OCI-LY1 (cell line): ENCODE measurements around the gene FBXW5.

Experiments
- H2AFZ ChIP-seq: fragments of 200-600 bp; sonication (generic), shearing (Covaris generic); 2 replicates; pipeline ENCODE4 v1.6.0; 2014; ENCODE audit warnings: antibody characterized with exemption, mild to moderate bottlenecking, low read length
- H3F3A ChIP-seq: fragments of 200-600 bp; sonication (generic), shearing (Covaris generic); 2 replicates; pipeline ENCODE4 v1.6.0; 2014; ENCODE audit warnings: mild to moderate bottlenecking, antibody characterized with exemption, low read length, moderate library complexity; ENCODE audit not compliant: insufficient read depth
- H3K27ac ChIP-seq: fragments of 200-600 bp; sonication (generic); 2 replicates; pipeline ENCODE4 v1.5.1; 2014; ENCODE audit warnings: low read length, mixed run types, mild to moderate bottlenecking, low read depth; ENCODE audit not compliant: poor library complexity, severe bottlenecking
- H3K27me3 ChIP-seq: fragments of 200-600 bp; sonication (generic); 2 replicates; pipeline ENCODE4 v1.6.0; 2014; ENCODE audit warnings: antibody characterized with exemption, mild to moderate bottlenecking, low read length, moderate library complexity; ENCODE audit not compliant: insufficient read depth
- H3K36me3 ChIP-seq: fragments of 200-600 bp; sonication (generic); 2 replicates; pipeline ENCODE4 v1.6.1; 2014; ENCODE audit warnings: mild to moderate bottlenecking, antibody characterized with exemption, low read length, moderate library complexity, mixed read lengths; ENCODE audit not compliant: insufficient read depth
- H3K4me1 ChIP-seq: fragments of 200-600 bp; sonication (generic); 2 replicates; pipeline ENCODE4 v1.5.1; 2014; ENCODE audit warnings: mild to moderate bottlenecking, low read length, moderate library complexity; ENCODE audit not compliant: insufficient read depth, severe bottlenecking
- H3K4me2 ChIP-seq: fragments of 200-600 bp; sonication (generic), shearing (Covaris generic); 2 replicates; pipeline ENCODE4 v1.6.1; 2014; ENCODE audit warnings: low read length
- H3K4me3 ChIP-seq: fragments of 200-600 bp; sonication (generic); 2 replicates; pipeline ENCODE4 v1.5.1; 2014; ENCODE audit warnings: low read length, low read depth, mild to moderate bottlenecking, mixed read lengths; ENCODE audit not compliant: poor library complexity, severe bottlenecking
- H3K79me2 ChIP-seq: fragments of 200-600 bp; shearing (Covaris generic); 2 replicates; pipeline ENCODE4 v1.6.1; 2016; ENCODE audit warnings: mixed run types, low read length, mixed read lengths; ENCODE audit not compliant: insufficient read depth
- H3K9ac ChIP-seq: fragments of 200-600 bp; sonication (generic), shearing (Covaris generic); 2 replicates; pipeline ENCODE4 v1.6.1; 2014; ENCODE audit warnings: mild to moderate bottlenecking, low read length, mixed read lengths
- H3K9me2 ChIP-seq: fragments of 200-600 bp; sonication (generic), shearing (Covaris generic); 2 replicates; pipeline ENCODE4 v1.6.1; 2014; ENCODE audit warnings: low read depth, mild to moderate bottlenecking, low read length, mixed read lengths
- H3K9me3 ChIP-seq: fragments of 200-600 bp; shearing (Covaris generic); 2 replicates; pipeline ENCODE4 v1.6.1; 2014; ENCODE audit warnings: low read length, mixed read lengths
- H4K20me1 ChIP-seq: fragments of 200-600 bp; sonication (generic), shearing (Covaris generic); 2 replicates; pipeline ENCODE4 v1.6.0; 2016; ENCODE audit warnings: mild to moderate bottlenecking, low read length; ENCODE audit not compliant: insufficient read depth
- CTCF ChIP-seq: fragments of 200-600 bp; sonication (generic), shearing (Covaris generic); IDR thresholded peaks from 2 replicates; pipeline ENCODE4 v1.5.1; 2017; ENCODE audit warnings: mild to moderate bottlenecking, antibody characterized with exemption, low read length, moderate library complexity, mixed read lengths
- EZH2 ChIP-seq: fragments of 200-600 bp; sonication (generic), shearing (Covaris generic); IDR thresholded peaks from 2 replicates; pipeline ENCODE4 v1.8.0; 2017; ENCODE audit warnings: borderline replicate concordance, mixed run types, mild to moderate bottlenecking, antibody characterized with exemption, low read length, moderate library complexity, mixed read lengths

The FBXW5 gene

DNA sequence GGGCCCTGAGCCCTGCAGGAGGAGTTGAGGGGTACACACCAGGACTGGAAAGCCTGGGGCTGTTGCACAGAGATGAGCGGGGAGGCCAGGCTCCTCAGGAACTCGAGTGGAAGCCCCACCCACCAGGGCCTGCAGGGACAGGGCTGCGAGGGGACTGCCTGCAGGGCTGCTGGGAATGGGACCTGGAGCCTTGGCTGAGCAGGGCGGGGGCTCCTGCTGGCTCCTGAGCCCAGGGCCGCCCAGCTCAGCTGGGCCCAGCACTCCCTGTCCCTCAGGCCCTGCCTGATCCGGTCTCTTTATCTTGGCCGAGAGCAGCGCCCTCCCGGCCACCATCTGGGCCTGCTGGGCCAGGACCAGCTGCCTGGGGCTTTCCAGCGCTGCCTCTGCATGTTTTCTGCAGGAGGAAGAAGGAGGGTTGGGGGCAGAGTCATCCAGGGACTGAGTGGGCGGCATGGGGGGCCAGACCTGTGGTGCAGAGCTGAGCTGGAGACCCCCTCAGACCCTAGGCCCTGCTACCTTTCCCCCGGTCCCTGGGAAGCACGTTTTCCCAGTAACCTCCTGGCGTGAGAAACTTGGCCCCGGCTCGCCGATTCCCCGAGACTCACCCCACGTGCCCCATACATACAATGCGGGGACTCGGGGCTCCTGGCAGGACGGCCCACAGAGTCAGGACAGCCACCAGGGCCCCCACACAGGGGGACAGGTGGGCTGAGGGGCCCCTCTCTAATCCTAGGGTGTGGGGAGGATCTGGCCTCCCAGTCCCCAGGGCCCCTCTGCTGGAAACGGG, 16.9 kb upstream of the FBXW5 start:
- H3F3A ChIP-seq: no peaks in the 10 kb centered on the region
- no peaks in the 10 kb centered on the region for H3K36me3 ChIP-seq
- H3K4me3 ChIP-seq: no peak overlapping the region
- H3K27me3 ChIP-seq: peaks cover 28% of the 10 kb centered on the region; the same call in 1 of the 2 replicates
- no peak overlapping the region for H3K4me2 ChIP-seq
- H2AFZ ChIP-seq: no peak overlapping the region
- TF ChIP-seq EZH2 (no peak), CTCF (no peak)
- H3K9me2 ChIP-seq: no peaks in the 10 kb centered on the region
- no peaks in the 10 kb centered on the region for H3K9me3 ChIP-seq
- no peaks in the 10 kb centered on the region for H4K20me1 ChIP-seq
- H3K27ac ChIP-seq: no peak overlapping the region
- no peak overlapping the region for H3K9ac ChIP-seq
- H3K4me1 ChIP-seq: peaks cover 5% of the 10 kb centered on the region
- no peaks in the 10 kb centered on the region for H3K79me2 ChIP-seq

DNA sequence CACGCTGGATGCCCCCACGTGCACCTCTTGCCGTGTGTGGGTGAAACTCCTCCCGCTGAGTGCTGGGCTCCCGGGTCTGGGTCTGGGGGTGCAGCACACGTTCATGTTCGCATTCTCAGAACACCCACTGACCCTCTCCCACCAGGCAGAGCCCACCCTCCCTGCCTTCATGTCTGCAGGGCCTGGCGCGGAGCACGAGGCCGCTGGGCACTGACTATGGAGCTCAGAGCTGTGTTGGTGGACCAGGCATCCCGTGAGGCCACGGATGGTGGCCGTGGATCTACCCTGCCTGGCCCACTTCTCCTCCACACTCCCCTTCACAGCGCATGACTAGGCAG, 16.4 kb upstream of the FBXW5 start:
- H3K4me3 ChIP-seq: no peak overlapping the region

DNA sequence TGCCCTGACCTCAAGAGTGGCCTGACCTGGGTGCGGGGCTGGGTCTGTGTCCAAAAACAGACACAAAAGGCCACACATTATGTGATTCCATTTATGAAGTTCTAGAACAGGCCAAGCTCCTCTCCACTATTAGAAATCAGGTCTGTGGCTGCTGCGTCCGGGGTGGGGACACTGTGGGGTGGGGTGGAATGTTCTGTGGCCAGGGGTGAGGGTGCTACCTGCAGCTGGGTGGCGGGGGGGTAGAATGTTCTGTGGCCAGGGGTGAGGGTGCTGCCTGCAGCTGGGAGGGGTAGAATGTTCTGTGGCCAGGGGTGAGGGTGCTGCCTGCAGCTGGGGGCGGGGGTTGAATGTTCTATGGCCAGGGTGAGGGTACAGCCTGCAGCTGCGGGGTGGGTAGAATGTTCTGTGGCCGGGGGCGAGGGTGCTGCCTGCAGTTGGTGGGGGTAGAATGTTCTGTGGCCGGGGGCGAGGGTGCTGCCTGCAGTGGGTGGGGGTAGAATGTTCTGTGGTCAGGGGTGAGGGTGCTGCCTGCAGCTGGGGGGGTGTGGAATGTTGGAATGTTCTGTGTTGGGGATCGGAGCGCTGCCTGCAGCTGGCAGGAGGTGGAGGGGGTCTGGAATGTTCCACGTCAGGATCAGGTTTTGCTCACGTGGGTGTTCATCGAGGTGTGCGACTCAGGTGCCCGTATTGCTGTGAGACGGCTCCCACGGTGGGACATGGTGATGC, 15.8 kb upstream of the FBXW5 start:
- H3F3A ChIP-seq: no peaks in the 10 kb centered on the region
- no peaks in the 10 kb centered on the region for H3K36me3 ChIP-seq
- no peaks in the 10 kb centered on the region for H3K9me2 ChIP-seq
- H3K4me3 ChIP-seq: no peak overlapping the region
- H3K9ac ChIP-seq: no peak overlapping the region
- no peaks in the 10 kb centered on the region for H4K20me1 ChIP-seq
- H2AFZ ChIP-seq: no peak overlapping the region
- TF ChIP-seq CTCF (no peak), EZH2 (no peak)
- H3K79me2 ChIP-seq: no peaks in the 10 kb centered on the region
- H3K4me1 ChIP-seq: no peaks in the 10 kb centered on the region
- H3K27ac ChIP-seq: no peak overlapping the region
- H3K27me3 ChIP-seq: peaks cover 30% of the 10 kb centered on the region; the same call in 1 of the 2 replicates
- H3K4me2 ChIP-seq: no peak overlapping the region
- H3K9me3 ChIP-seq: no peaks in the 10 kb centered on the region

More for the DNA sequence above, 16.4 kb upstream of the FBXW5 start:
- Histone ChIP-seq H3K9me3 (no peaks in the 10 kb centered on the region), H2AFZ (no peak overlapping the region), H3K36me3 (no peaks in the 10 kb centered on the region), H3K9ac (no peak overlapping the region), H3K4me1 (peaks cover 4% of the 10 kb centered on the region), H3K27ac (no peak overlapping the region), H4K20me1 (no peaks in the 10 kb centered on the region), H3F3A (no peaks in the 10 kb centered on the region), H3K27me3 (peaks cover 30% of the 10 kb centered on the region; the same call in 1 of the 2 replicates), H3K79me2 (no peaks in the 10 kb centered on the region), H3K9me2 (no peaks in the 10 kb centered on the region), H3K4me2 (no peak overlapping the region)
- TF ChIP-seq CTCF (no peak), EZH2 (no peak)
